HepG2 (cell line): Measurements from ENCODE around the gene ZFYVE21. TPM values are rescaled to one million over a fixed set of nuclear protein-coding genes. Genes with fewer than 3 reads are reported as not detected.

Source experiments
- ATF4 ChIP-seq, 2 experiments: fragments of 450-650 bp in 1 of 2; sonication (generic) in 1 of 2; formaldehyde crosslinking; IDR thresholded peaks; 2 replicates each; pipeline versions ENCODE4 v1.5.0 to v1.8.0; 2020 to 2022; ENCODE audit warnings: mild to moderate bottlenecking in 1 of 2, missing genetic modification reagents in 1 of 2
- EP300 ChIP-seq, 3 experiments: sonication (generic) in 1 of 3; formaldehyde crosslinking in 1 of 3; IDR thresholded peaks; 2 replicates each; pipeline versions ENCODE4 v1.5.1 to v1.6.1; 2011 to 2020; ENCODE audit warnings: low read depth in 2 of 3, low read length in 2 of 3, borderline replicate concordance in 1 of 3, improper control_type of control experiment in 1 of 3, mild to moderate bottlenecking in 1 of 3, missing genetic modification reagents in 1 of 3, moderate library complexity in 1 of 3
- GTF2F1 ChIP-seq: fragments of 150-350 bp; IDR thresholded peaks from 2 replicates; pipeline ENCODE4 v1.6.1; 2014; ENCODE audit warnings: low read length
- HOXA7 ChIP-seq: sonication (generic); formaldehyde crosslinking; IDR thresholded peaks from 2 replicates; pipeline ENCODE4 v1.8.1; 2022; ENCODE audit warnings: mild to moderate bottlenecking, missing genetic modification reagents, moderate library complexity
- JARID2 ChIP-seq: sonication (generic); formaldehyde crosslinking; IDR thresholded peaks from 2 replicates; pipeline ENCODE4 v1.8.1; 2023; ENCODE audit warnings: missing genetic modification reagents, inconsistent platforms; ENCODE audit not compliant: insufficient replicate concordance
- JUND ChIP-seq: sonication (generic); formaldehyde crosslinking; IDR thresholded peaks from 2 replicates; pipeline ENCODE4 v1.8.0; 2022; ENCODE audit warnings: mild to moderate bottlenecking, missing genetic modification reagents
- MXD3 ChIP-seq: IDR thresholded peaks from 2 replicates; pipeline ENCODE4 v1.6.1; 2016; ENCODE audit warnings: mild to moderate bottlenecking, missing biosample characterization, missing genetic modification reagents
- NCOR1 ChIP-seq: fragments of 200-600 bp; sonication (generic); IDR thresholded peaks from 2 replicates; pipeline ENCODE4 v1.7.0; 2017; ENCODE audit warnings: antibody characterized with exemption, low read length, borderline replicate concordance
- ONECUT2 ChIP-seq: sonication (generic); formaldehyde crosslinking; IDR thresholded peaks from 2 replicates; pipeline ENCODE4 v1.4.0; 2020; ENCODE audit warnings: missing genetic modification reagents
- PAX8 ChIP-seq: sonication (generic); formaldehyde crosslinking; IDR thresholded peaks from 2 replicates; pipeline ENCODE4 v1.8.0; 2022; ENCODE audit warnings: mild to moderate bottlenecking, missing genetic modification reagents, borderline replicate concordance
- PHB2 ChIP-seq: fragments of 450-650 bp; IDR thresholded peaks from 2 replicates; pipeline ENCODE4 v1.6.1; 2018; ENCODE audit not compliant: partially characterized antibody
- SOX13 ChIP-seq, 3 experiments: fragments of 450-650 bp in 1 of 3; sonication (generic) in 1 of 3; formaldehyde crosslinking in 1 of 3; IDR thresholded peaks in 2 of 3; conservative IDR thresholded peaks in 1 of 3; 2 replicates each; pipeline versions ENCODE4 v1.5.0 to v1.6.1; 2016 to 2020; ENCODE audit warnings: antibody characterized with exemption in 1 of 3, mild to moderate bottlenecking in 1 of 3, missing compliant biosample characterization in 1 of 3, missing genetic modification reagents in 1 of 3, moderate library complexity in 1 of 3
- SRF ChIP-seq: IDR thresholded peaks from 2 replicates; pipeline ENCODE4 v1.6.1; 2011; ENCODE audit warnings: mild to moderate bottlenecking, low read depth, low read length, moderate library complexity
- THAP11 ChIP-seq: IDR thresholded peaks from 2 replicates; pipeline ENCODE4 v1.6.1; 2016; ENCODE audit warnings: missing biosample characterization, missing genetic modification reagents
- UBTF ChIP-seq: sonication (generic); formaldehyde crosslinking; IDR thresholded peaks from 2 replicates; pipeline ENCODE4 v1.4.0; 2020; ENCODE audit warnings: mild to moderate bottlenecking, missing genetic modification reagents
- XRCC5 ChIP-seq: fragments of 200-400 bp; formaldehyde crosslinking; optimal IDR thresholded peaks from 2 replicates; pipeline ENCODE3; 2017; ENCODE audit warnings: mild to moderate bottlenecking, low read length
- ZC3H4 ChIP-seq: sonication (generic); formaldehyde crosslinking; IDR thresholded peaks from 2 replicates; pipeline ENCODE4 v1.4.0; 2020; ENCODE audit warnings: missing genetic modification reagents, borderline replicate concordance
- ZNF18 ChIP-seq: sonication (generic); formaldehyde crosslinking; IDR thresholded peaks from 2 replicates; pipeline ENCODE4 v1.8.0; 2022; ENCODE audit warnings: mild to moderate bottlenecking, missing genetic modification reagents; ENCODE audit not compliant: insufficient replicate concordance
- ZNF34 ChIP-seq: sonication (generic); formaldehyde crosslinking; IDR thresholded peaks from 2 replicates; pipeline ENCODE4 v1.4.0; 2020; ENCODE audit warnings: mild to moderate bottlenecking, missing genetic modification reagents, borderline replicate concordance
- ZNF556 ChIP-seq: sonication (generic); formaldehyde crosslinking; IDR thresholded peaks from 2 replicates; pipeline ENCODE4 v1.4.0; 2020; ENCODE audit warnings: mild to moderate bottlenecking, missing genetic modification reagents, borderline replicate concordance
- ZNF615 ChIP-seq: sonication (generic); formaldehyde crosslinking; IDR thresholded peaks from 2 replicates; pipeline ENCODE4 v1.5.0; 2020; ENCODE audit warnings: mild to moderate bottlenecking, missing genetic modification reagents, borderline replicate concordance
- ZNF644 ChIP-seq: IDR thresholded peaks from 2 replicates; pipeline ENCODE4 v1.6.1; 2016; ENCODE audit warnings: low read depth
- ZNF891 ChIP-seq: sonication (generic); formaldehyde crosslinking; IDR thresholded peaks from 2 replicates; pipeline ENCODE4 v1.5.0; 2020; ENCODE audit warnings: mild to moderate bottlenecking, missing genetic modification reagents
- polyA plus RNA-seq, 8 experiments: library from polyadenylated mRNA; depleted of rRNA in 3 of 8; stranded (reverse) in 7 of 8; unstranded in 1 of 8; fragments of >200 nt; fragmentation: Illumina TruSeq in 4 of 8; extraction: Trizol in 4 of 8; gene quantifications; 2 replicates each; pipeline versions ENCODE4 v1.2.1 to v1.2.3, GENCODE V29; 2011 to 2016; ENCODE audit warnings: low read depth in 4 of 8, missing spikeins in 1 of 8, mixed read lengths in 1 of 8; ENCODE audit not compliant: insufficient read depth in 1 of 8
- total RNA-seq, 5 experiments: library from RNA; depleted of rRNA; stranded (reverse); fragments of >200 nt; fragmentation: Illumina TruSeq; extraction: Trizol; gene quantifications; 2 replicates each; pipeline ENCODE4 v1.2.3, GENCODE V29; 2016; ENCODE audit warnings: low read depth in 1 of 5

Gene ZFYVE21
- total and polyA plus RNA-seq, 2 of the 13 experiments (the other 11 are each of a cell fraction or from before 2014, with no cell fraction given): 34.3 to 34.4 TPM

- TF ChIP-seq JARID2 (CRISPR knock-in tag) (no peak), NCOR1 (peak; percentile 19; the same call in 1 of the 2 replicates), SOX13 (IDR thresholded peaks at IDR 0.05) (no peak), SOX13 (CRISPR knock-in tag; conservative IDR thresholded peaks at IDR 0.05 in 1 of 2, IDR thresholded peaks at IDR 0.05 in 1 of 2) (no peak), ZNF556 (CRISPR knock-in tag) (no peak), PAX8 (no peak; the same call in 1 of the 2 replicates), ATF4 (CRISPR knock-in tag; IDR thresholded peaks at IDR 0.05) (no peak; a peak in 1 of 4 replicates), THAP11 (CRISPR knock-in tag) (peak; percentile 78), SRF (no peak), ZNF18 (CRISPR knock-in tag) (no peak), HOXA7 (CRISPR knock-in tag) (no peak), UBTF (CRISPR knock-in tag) (peak; percentile 59; the same call in 1 of the 2 replicates), XRCC5 (peak; percentile 44), MXD3 (CRISPR knock-in tag) (no peak), ZNF615 (no peak), EP300 (IDR thresholded peaks at IDR 0.05; ENCODE audit: low read depth in 2 of 2, low read length in 2 of 2) (no peak), EP300 (CRISPR knock-in tag; IDR thresholded peaks at IDR 0.05; ENCODE audit: borderline replicate concordance) (no peak; the same call in 1 of the 2 replicates), JUND (CRISPR knock-in tag) (no peak), GTF2F1 (no peak), ZNF644 (no peak), ZC3H4 (CRISPR knock-in tag) (no peak), PHB2 (no peak), ZNF891 (no peak), ZNF34 (CRISPR knock-in tag) (no peak), ONECUT2 (no peak)
These were observed at the start of gene ZFYVE21, which contains the start of gene XRCC3 (continued) for GRCh38 chr14:103715052-103716000.
